ENCODE measurements around the gene ZCCHC13.

DNA sequence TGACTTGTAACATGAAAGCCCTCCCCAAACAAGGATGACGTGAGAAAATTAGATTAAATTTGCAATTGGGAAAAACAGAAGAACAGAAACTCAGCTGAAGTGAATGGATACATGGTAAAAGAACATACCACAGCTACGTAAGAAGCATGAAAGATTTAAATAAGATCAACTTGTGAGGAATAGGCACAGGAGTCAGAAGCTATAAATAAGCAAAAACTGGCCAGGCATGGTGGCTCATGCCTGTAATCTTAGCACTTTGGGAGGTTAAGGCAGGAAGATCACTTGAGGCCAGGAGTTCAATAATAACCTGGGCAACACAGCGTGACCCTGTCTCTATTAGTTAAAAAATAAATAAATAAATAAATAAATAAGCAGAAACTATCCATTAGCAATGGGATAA, 33.6 kb upstream of the ZCCHC13 start:
- TF ChIP-seq, protein P1, sequence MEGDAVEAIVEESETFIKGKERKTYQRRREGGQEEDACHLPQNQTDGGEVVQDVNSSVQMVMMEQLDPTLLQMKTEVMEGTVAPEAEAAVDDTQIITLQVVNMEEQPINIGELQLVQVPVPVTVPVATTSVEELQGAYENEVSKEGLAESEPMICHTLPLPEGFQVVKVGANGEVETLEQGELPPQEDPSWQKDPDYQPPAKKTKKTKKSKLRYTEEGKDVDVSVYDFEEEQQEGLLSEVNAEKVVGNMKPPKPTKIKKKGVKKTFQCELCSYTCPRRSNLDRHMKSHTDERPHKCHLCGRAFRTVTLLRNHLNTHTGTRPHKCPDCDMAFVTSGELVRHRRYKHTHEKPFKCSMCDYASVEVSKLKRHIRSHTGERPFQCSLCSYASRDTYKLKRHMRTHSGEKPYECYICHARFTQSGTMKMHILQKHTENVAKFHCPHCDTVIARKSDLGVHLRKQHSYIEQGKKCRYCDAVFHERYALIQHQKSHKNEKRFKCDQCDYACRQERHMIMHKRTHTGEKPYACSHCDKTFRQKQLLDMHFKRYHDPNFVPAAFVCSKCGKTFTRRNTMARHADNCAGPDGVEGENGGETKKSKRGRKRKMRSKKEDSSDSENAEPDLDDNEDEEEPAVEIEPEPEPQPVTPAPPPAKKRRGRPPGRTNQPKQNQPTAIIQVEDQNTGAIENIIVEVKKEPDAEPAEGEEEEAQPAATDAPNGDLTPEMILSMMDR (IDR thresholded peaks at IDR 0.05 in 8 of 11, conservative IDR thresholded peaks at IDR 0.05 in 3 of 11): no peak
- no peak for TF ChIP-seq POLR2A (IDR thresholded peaks at IDR 0.05)
- no peak for TF ChIP-seq POLR2AphosphoS5 (IDR thresholded peaks at IDR 0.05)
